ENCODE results near the gene GNAT1.

Gene GNAT1

DNA sequence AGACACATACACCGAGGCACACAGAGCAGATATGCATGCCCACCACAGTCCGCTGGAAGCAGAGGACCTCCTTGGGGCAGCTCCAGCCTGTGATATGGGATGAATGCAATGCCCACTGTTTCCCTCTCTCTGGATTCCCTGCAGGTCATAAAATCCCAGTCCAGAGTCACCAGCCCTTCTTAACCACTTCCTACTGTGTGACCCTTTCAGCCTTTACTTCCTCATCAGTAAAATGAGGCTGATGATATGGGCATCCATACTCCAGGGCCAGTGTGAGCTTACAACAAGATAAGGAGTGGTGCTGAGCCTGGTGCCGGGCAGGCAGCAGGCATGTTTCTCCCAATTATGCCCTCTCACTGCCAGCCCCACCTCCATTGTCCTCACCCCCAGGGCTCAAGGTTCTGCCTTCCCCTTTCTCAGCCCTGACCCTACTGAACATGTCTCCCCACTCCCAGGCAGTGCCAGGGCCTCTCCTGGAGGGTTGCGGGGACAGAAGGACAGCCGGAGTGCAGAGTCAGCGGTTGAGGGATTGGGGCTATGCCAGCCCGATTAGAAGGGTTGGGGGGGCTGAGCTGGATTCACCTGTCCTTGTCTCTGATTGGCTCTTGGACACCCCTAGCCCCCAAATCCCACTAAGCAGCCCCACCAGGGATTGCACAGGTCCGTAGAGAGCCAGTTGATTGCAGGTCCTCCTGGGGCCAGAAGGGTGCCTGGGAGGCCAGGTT, at the start of gene GNAT1:
GNAT1 (plus strand) TSS at position 675 of the 725 bp plus-strand sequence. CDS start 116 bp downstream, outside the sequence.
- DNase-seq: no peak

- DNase-seq: peak; percentile 26
These were observed 45.0 kb upstream of the GNAT1 start for GRCh38 chr3:50146316-50146901.

DNA sequence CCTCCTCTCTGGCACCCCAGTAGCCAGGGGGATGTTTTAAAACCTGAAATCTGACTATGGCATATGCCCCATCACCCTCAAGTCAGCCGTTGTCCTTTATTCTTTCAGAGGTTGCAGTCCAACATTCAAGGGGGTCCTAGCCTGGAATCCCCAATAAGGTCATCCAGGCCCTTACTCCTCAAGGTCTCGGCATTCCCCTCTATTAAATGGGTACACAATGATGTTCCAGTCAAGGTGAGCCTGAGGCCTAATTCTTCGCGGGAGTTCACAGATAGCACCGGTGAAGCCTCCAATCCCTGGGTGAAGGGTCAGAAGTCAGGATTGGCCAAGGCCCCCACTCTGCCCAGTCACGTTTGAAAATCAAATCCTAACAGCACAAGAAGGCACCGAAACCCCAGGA, 44.4 kb upstream of the GNAT1 start:
- DNase-seq: no peak

- no peak for DNase-seq
These were observed 44.0 kb upstream of the GNAT1 start for GRCh38 chr3:50147447-50147846.

DNA sequence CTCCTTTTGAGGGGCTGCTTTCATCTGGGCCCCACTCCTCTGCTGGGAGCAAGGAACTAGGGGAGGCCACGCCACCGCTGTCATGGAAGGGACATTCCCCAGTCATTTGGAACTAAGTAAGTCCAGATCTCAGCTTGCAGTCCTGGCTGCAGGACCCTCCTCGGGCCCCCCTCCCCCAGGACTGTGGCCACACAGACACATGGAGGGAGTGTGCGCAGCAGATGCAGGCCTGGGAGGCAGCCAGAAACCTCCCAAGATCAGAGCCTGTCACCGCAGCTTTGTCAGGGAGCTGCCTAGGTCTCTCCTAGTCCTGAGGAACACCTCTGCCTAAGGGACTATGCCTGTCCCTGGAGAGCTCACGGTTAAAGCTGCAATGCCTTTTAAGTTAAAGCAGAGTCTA, 43.5 kb upstream of the GNAT1 start:
- DNase-seq: no peak

- DNase-seq: no peak
These were observed 41.0 kb upstream of the GNAT1 start for GRCh38 chr3:50150404-50150750.

DNA sequence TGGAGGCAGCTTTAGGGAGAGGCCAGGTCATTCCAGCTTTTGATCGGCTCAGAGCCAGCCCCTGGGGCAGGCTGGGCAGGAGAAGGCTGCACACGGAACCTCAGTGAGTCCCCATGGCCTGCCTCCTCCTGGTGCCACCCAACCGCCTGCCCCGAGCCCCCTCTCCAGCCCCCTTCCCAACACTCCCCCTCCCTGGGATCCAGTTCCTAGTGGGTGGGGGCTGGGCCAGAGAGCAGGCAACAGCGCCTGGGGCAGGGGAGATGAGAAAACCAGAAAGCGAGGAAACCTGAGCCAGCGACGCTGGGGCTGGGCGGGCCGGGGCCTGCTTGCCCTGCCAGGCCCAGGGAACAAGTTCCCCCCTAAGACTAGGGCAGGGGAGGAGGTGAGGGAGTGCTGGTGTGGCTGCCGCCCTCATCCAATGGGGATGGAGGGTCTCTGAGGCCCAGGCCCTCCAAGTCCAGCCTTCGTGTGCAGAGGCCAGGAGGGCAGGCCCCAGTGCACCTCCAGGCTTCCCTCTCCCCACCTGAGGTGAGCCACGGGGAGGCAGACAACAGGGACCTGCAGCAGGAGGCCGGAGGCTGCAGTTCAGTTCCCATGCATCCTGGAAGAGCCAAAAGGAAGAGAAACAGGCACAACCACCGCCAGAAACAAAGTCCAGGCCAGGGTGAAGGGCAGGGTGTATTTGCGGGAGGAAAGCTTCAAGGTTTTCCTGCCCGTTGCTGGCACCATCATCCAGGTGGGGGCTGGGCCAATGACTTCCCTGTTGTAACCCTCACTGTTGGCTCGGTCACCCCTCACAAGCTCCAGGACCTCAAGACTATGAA, 40.3 kb upstream of the GNAT1 start:
- peak; percentile 63 for DNase-seq

- DNase-seq: no peak
These were observed 39.7 kb upstream of the GNAT1 start for GRCh38 chr3:50151728-50152127.

- no peak for DNase-seq
These were observed 37.5 kb upstream of the GNAT1 start for GRCh38 chr3:50153782-50154475.

GRCh38 chr3:50154476-50154839, 37.0 kb upstream of the GNAT1 start:
- no peak for DNase-seq

DNA sequence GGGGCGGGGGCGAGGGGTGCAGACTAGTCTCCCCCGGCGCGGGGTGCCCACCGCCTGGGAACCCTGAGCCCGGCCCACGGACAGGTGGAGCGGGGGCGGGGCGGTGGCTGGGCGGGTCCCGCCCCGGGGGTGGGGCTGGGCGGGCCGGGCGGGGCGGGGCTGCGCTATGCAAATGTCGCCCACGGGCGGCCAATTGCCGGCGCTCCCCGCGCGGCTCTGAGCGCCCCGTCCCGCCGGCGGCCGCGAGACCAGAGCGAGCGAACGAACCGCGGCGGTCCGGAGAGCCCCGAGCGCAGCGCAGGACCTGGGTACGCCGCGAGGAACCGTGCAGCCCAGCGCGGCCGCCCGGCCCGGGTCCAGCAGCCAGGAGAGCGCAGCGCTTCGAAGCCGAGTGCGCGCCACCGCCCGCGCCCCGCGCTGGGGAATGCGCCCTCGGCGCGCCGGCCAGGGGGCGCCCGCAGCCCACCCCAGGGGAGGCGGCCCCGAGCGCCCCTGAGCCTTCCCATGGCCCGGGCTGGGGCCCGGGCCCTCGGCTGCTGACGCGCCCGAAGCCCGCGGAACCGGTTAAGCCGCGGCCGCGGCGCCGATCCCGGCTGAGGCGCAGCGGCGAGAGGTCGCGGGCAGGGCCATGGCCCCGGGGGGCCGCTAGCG, 36.4 kb upstream of the GNAT1 start, which contains the start of gene SEMA3F:
SEMA3F (plus strand) TSS at position 485 of the 651 bp plus-strand sequence. CDS start 4,299 bp downstream, outside the sequence.
- DNase-seq: peak; percentile 72

DNA sequence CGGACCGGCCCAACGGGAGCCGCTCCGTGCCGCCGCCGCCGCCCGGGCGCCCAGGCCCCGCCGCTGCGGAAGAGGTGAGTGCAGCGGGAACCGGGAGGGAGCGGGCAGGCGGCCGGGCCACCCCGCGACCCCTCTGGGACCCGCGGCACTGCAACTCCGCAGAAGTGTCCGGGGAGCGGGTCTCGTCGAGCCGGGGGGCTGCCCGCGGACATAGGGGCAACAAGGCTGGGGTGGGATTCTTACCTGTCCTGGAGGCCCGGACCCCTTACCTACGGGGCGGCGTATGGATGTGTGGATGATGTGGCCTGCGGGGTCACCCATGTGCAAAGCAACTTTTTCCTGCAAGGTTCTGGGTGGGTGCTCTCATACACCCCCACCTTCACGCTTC, 35.9 kb upstream of the GNAT1 start:
- no peak for DNase-seq

DNA sequence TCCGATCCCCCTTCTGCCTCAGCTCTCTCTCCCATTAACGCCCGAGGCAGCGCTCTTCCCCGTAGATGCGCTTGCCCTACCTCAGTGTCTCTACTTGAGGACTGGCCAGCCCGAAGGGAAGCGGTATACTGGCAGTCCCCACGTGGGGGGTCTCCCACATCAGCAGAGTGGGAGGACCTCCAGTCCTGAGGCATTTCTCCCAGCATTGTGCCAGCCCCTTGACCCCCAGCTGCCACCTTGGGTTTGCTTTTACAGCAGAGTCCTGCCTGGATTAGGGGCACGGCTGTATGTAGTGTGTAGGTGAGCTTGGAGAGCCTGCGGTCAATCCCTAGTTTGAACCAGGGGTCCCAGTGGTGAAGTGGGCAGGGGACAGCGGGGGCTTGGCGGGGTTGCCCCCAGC, 35.5 kb upstream of the GNAT1 start:
- DNase-seq: no peak

GRCh38 chr3:50156549-50157493, 34.6 kb upstream of the GNAT1 start:
- DNase-seq: peak; percentile 13

GRCh38 chr3:50157827-50158529, 33.4 kb upstream of the GNAT1 start:
- DNase-seq: peak; percentile 50

- no peak for DNase-seq
These were observed 32.8 kb upstream of the GNAT1 start for GRCh38 chr3:50158530-50159146.

DNA sequence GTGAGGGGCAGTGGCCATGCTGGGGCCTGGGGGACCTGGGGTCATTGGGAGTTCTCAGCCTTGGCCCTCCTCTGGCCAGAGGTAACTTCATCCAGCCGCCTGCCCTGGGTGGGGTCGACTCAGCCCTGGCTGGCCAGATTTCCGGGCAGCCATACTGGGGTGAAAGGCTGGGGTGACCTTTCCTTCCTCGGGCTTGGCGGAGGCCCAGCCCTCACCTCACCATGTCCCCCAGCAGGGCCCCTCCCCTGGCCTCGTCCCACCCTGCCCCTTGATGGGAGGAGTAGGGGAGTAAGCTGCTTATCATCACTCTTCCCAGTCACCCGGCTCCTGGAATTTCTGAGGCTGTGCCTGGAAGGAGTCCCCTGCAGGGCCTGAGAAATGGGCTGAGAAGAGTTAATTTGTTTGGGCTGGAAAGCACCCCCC, 30.8 kb upstream of the GNAT1 start:
- no peak for DNase-seq

GRCh38 chr3:50161320-50161719, 30.1 kb upstream of the GNAT1 start:
- DNase-seq: no peak

GRCh38 chr3:50162034-50162883, 29.2 kb upstream of the GNAT1 start:
- no peak for DNase-seq

Data from NCI-H2171 (cell line).